ENCODE results near the gene ARHGAP5. TPM values are rescaled to one million over a fixed set of nuclear protein-coding genes. Genes with fewer than 3 reads are reported as not detected.

ARHGAP5 gene, protein sequence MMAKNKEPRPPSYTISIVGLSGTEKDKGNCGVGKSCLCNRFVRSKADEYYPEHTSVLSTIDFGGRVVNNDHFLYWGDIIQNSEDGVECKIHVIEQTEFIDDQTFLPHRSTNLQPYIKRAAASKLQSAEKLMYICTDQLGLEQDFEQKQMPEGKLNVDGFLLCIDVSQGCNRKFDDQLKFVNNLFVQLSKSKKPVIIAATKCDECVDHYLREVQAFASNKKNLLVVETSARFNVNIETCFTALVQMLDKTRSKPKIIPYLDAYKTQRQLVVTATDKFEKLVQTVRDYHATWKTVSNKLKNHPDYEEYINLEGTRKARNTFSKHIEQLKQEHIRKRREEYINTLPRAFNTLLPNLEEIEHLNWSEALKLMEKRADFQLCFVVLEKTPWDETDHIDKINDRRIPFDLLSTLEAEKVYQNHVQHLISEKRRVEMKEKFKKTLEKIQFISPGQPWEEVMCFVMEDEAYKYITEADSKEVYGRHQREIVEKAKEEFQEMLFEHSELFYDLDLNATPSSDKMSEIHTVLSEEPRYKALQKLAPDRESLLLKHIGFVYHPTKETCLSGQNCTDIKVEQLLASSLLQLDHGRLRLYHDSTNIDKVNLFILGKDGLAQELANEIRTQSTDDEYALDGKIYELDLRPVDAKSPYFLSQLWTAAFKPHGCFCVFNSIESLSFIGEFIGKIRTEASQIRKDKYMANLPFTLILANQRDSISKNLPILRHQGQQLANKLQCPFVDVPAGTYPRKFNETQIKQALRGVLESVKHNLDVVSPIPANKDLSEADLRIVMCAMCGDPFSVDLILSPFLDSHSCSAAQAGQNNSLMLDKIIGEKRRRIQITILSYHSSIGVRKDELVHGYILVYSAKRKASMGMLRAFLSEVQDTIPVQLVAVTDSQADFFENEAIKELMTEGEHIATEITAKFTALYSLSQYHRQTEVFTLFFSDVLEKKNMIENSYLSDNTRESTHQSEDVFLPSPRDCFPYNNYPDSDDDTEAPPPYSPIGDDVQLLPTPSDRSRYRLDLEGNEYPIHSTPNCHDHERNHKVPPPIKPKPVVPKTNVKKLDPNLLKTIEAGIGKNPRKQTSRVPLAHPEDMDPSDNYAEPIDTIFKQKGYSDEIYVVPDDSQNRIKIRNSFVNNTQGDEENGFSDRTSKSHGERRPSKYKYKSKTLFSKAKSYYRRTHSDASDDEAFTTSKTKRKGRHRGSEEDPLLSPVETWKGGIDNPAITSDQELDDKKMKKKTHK (N-terminal part only)
- 41.9 and 59.8 TPM in 2 replicates for total RNA-seq

DNA sequence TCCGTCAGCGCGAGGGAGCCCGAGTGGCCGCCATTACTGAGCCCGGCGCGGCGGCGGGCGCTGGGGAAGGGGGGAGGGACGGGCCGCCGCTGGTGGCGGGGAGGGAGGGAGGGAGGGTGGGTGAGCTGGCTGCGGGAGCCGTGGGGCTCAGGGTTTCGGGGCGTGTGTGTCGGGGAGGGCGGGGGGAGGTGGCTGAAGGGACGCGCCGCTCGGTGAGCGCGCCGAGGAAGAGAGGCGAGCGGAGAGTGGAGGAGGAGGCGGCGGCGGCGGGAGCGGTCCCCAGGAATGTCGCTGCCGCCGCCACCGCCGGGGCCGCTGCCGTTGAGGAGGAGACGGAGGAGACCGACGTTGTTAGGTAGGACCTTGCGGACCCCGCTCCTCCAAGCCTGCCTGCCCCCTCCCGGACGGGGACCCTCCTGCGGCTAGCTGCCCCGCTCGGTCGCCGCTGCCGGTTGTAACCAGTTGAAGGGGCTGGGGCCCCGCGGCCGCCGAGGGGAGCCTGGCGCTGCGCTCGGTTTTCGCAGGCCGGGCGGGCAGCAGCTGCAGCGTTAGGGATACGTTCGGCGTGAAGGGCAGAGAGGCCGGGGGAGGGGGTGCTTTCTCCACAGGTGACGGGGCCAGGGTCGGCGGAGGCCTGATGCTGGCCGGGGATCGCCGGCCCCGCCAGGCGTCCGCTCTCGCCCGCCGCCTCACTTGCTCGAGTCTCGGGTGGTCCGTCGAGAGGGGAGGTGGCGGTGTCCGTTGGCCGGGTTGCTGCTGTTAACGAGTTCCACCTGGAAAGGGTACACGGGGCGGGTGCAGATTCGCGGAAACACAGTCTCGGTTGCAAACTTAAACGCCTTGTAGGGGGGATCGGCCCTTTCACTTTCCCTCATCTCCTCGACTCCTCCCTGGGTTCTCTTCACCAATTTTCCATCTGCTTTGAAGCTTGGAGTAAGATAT is at the start of gene ARHGAP5:
TSS of gene ARHGAP5 (plus strand) at position 224 of the 942 bp plus-strand sequence. CDS start 13,366 bp downstream, outside the sequence.

GRCh38 chr14:32201816-32202490 is 124.8 kb downstream of the ARHGAP5 start, which contains the start of gene RNU6-7:
TSS of gene RNU6-7 (plus strand) at chr14:32202045.

GRCh38 chr14:32202998-32203882 is 126.1 kb downstream of the ARHGAP5 start, which contains the start of gene RNU6-8:
TSS of gene RNU6-8 (minus strand) at chr14:32203269.

Other genes starting within 250 kb of the ARHGAP5 start
- gene RNU6-7, start 124.7 kb downstream of the ARHGAP5 start, total RNA-seq: not detected in 2 replicates
- gene RNU6-8, start 126.0 kb downstream of the ARHGAP5 start, total RNA-seq: not detected in 2 replicates

Measured in pericardium fibroblast (primary cell).